HEK293 (cell line): ENCODE measurements around the gene ATOH8.

Experiments
- MEIS1 ChIP-seq: sonication (generic); formaldehyde crosslinking; IDR thresholded peaks from 2 replicates; pipeline ENCODE4 v1.8.1; 2022; ENCODE audit warnings: missing genetic modification reagents, mild to moderate bottlenecking, borderline replicate concordance
- REPIN1 ChIP-seq: fragments of 450-650 bp; formaldehyde crosslinking; IDR thresholded peaks from 2 replicates; pipeline ENCODE4 v1.5.1; 2017; ENCODE audit warnings: missing biosample characterization, missing genetic modification characterization, low read depth
- SCRT1 ChIP-seq: fragments of 450-650 bp; formaldehyde crosslinking; IDR thresholded peaks from 2 replicates; pipeline ENCODE4 v1.5.1; 2016; ENCODE audit warnings: missing biosample characterization, missing genetic modification characterization, borderline replicate concordance
- ZBTB48 ChIP-seq: fragments of 450-650 bp; formaldehyde crosslinking; IDR thresholded peaks from 2 replicates; pipeline ENCODE4 v1.5.1; 2016; ENCODE audit warnings: missing biosample characterization, missing genetic modification characterization
- ZFP69B ChIP-seq: fragments of 450-650 bp; formaldehyde crosslinking; IDR thresholded peaks from 2 replicates; pipeline ENCODE4 v1.5.1; 2016; ENCODE audit warnings: missing biosample characterization, missing genetic modification characterization
- ZNF121 ChIP-seq: fragments of 450-650 bp; formaldehyde crosslinking; IDR thresholded peaks from 2 replicates; pipeline ENCODE4 v1.5.1; 2016; ENCODE audit warnings: missing biosample characterization, missing genetic modification characterization
- ZNF132 ChIP-seq: fragments of 450-650 bp; formaldehyde crosslinking; IDR thresholded peaks from 2 replicates; pipeline ENCODE4 v1.5.1; 2017; ENCODE audit warnings: missing biosample characterization, missing genetic modification characterization, borderline replicate concordance
- ZNF138 ChIP-seq: fragments of 450-650 bp; formaldehyde crosslinking; IDR thresholded peaks from 2 replicates; pipeline ENCODE4 v1.5.1; 2016; ENCODE audit warnings: missing biosample characterization, missing genetic modification characterization, borderline replicate concordance
- ZNF266 ChIP-seq: fragments of 450-650 bp; formaldehyde crosslinking; IDR thresholded peaks from 2 replicates; pipeline ENCODE4 v1.5.1; 2016; ENCODE audit warnings: missing biosample characterization, missing genetic modification characterization, low read depth
- ZNF292 ChIP-seq: fragments of 450-650 bp; formaldehyde crosslinking; IDR thresholded peaks from 2 replicates; pipeline ENCODE4 v1.5.1; 2016; ENCODE audit warnings: low read depth, missing biosample characterization, missing genetic modification characterization, borderline replicate concordance
- ZNF302 ChIP-seq: fragments of 450-650 bp; formaldehyde crosslinking; IDR thresholded peaks from 2 replicates; pipeline ENCODE4 v1.5.1; 2016; ENCODE audit warnings: missing biosample characterization, missing genetic modification characterization, low read depth
- ZNF311 ChIP-seq: fragments of 450-650 bp; formaldehyde crosslinking; IDR thresholded peaks from 2 replicates; pipeline ENCODE4 v1.5.1; 2017; ENCODE audit warnings: missing biosample characterization, missing genetic modification characterization, borderline replicate concordance
- ZNF48 ChIP-seq: fragments of 450-650 bp; formaldehyde crosslinking; IDR thresholded peaks from 2 replicates; pipeline ENCODE4 v1.5.1; 2016; ENCODE audit warnings: missing biosample characterization, missing genetic modification characterization
- ZNF529 ChIP-seq: fragments of 450-650 bp; formaldehyde crosslinking; IDR thresholded peaks from 2 replicates; pipeline ENCODE4 v1.5.1; 2017; ENCODE audit warnings: missing genetic modification characterization, missing biosample characterization; ENCODE audit not compliant: insufficient replicate concordance
- ZNF530 ChIP-seq: fragments of 450-650 bp; formaldehyde crosslinking; IDR thresholded peaks from 2 replicates; pipeline ENCODE4 v1.5.1; 2016; ENCODE audit warnings: low read depth, missing biosample characterization, missing genetic modification characterization
- ZNF548 ChIP-seq: fragments of 450-650 bp; formaldehyde crosslinking; IDR thresholded peaks from 2 replicates; pipeline ENCODE4 v1.5.1; 2016; ENCODE audit warnings: missing biosample characterization, missing genetic modification characterization
- ZNF600 ChIP-seq: fragments of 450-650 bp; formaldehyde crosslinking; IDR thresholded peaks from 2 replicates; pipeline ENCODE4 v1.5.1; 2016; ENCODE audit warnings: missing biosample characterization, missing genetic modification characterization
- ZNF629 ChIP-seq: fragments of 450-650 bp; formaldehyde crosslinking; IDR thresholded peaks from 2 replicates; pipeline ENCODE4 v1.5.1; 2017; ENCODE audit warnings: missing biosample characterization, missing genetic modification characterization
- ZXDB ChIP-seq: fragments of 450-650 bp; formaldehyde crosslinking; IDR thresholded peaks from 2 replicates; pipeline ENCODE4 v1.5.1; 2016; ENCODE audit warnings: missing biosample characterization, missing genetic modification characterization
- TF ChIP-seq, protein P1 (sequence below): fragments of 450-650 bp; formaldehyde crosslinking; IDR thresholded peaks from 2 replicates; pipeline ENCODE4 v1.5.1; 2016; ENCODE audit warnings: missing biosample characterization, missing genetic modification characterization, borderline replicate concordance
- TF ChIP-seq, protein P2 (sequence below): sonication (generic); formaldehyde crosslinking; IDR thresholded peaks from 2 replicates; pipeline ENCODE4 v1.8.1; 2022; ENCODE audit warnings: mild to moderate bottlenecking, moderate library complexity, missing genetic modification reagents
- TF ChIP-seq, protein P3 (sequence below): fragments of 450-650 bp; formaldehyde crosslinking; IDR thresholded peaks from 2 replicates; pipeline ENCODE4 v1.5.1; 2016; ENCODE audit warnings: missing biosample characterization, missing genetic modification characterization
- TF ChIP-seq, protein P4 (sequence below): fragments of 450-650 bp; formaldehyde crosslinking; IDR thresholded peaks from 2 replicates; pipeline ENCODE4 v1.5.1; 2016; ENCODE audit warnings: missing biosample characterization, missing genetic modification characterization
- TF ChIP-seq, protein P5 (sequence below): fragments of 450-650 bp; formaldehyde crosslinking; IDR thresholded peaks from 2 replicates; pipeline ENCODE4 v1.5.1; 2016; ENCODE audit warnings: missing biosample characterization, missing genetic modification characterization
- TF ChIP-seq, protein P6 (sequence below): fragments of 450-650 bp; formaldehyde crosslinking; IDR thresholded peaks from 2 replicates; pipeline ENCODE4 v1.5.1; 2016; ENCODE audit warnings: missing biosample characterization, missing genetic modification characterization, borderline replicate concordance
- TF ChIP-seq, protein P7 (sequence below): fragments of 450-650 bp; formaldehyde crosslinking; IDR thresholded peaks from 2 replicates; pipeline ENCODE4 v1.5.1; 2016; ENCODE audit warnings: missing biosample characterization, missing genetic modification characterization

The ATOH8 gene

DNA sequence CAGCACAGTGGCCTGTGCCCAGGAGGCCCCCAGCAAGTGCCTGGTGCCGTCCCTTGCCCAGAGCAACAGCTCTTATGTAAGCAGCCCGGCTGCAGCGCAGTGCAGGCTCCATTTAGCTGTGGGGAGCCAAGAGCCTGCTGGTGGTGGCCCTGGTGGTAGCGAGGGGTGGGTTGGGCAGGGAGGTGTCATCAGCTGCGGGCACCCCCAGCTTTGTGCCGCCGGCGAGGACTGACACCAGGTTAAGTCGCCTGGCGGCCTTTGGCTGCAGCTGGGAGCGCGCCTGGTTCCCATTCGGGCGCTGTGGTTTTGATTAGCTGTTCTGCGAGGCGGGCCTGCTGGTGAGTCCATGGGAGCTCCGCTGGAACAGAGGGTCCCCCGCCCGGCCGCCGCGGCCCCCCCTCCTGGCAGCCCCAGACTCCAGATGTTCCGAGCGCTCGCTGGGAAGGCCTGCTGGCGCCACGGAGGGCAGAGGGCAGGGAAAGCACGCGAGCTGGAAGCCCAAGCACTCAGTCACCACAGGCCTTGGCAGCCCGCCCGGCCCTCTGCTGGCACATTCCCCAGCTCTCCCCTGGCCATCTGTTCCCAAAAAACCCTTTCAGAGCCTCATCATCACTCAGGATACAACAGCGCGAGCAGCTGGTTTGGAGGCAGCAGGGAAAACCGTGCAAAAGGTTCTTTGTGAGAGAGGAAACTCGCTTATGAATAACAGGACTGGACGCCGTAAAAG lies 18.4 kb downstream of the ATOH8 start (continued):
- TF ChIP-seq, protein P1, sequence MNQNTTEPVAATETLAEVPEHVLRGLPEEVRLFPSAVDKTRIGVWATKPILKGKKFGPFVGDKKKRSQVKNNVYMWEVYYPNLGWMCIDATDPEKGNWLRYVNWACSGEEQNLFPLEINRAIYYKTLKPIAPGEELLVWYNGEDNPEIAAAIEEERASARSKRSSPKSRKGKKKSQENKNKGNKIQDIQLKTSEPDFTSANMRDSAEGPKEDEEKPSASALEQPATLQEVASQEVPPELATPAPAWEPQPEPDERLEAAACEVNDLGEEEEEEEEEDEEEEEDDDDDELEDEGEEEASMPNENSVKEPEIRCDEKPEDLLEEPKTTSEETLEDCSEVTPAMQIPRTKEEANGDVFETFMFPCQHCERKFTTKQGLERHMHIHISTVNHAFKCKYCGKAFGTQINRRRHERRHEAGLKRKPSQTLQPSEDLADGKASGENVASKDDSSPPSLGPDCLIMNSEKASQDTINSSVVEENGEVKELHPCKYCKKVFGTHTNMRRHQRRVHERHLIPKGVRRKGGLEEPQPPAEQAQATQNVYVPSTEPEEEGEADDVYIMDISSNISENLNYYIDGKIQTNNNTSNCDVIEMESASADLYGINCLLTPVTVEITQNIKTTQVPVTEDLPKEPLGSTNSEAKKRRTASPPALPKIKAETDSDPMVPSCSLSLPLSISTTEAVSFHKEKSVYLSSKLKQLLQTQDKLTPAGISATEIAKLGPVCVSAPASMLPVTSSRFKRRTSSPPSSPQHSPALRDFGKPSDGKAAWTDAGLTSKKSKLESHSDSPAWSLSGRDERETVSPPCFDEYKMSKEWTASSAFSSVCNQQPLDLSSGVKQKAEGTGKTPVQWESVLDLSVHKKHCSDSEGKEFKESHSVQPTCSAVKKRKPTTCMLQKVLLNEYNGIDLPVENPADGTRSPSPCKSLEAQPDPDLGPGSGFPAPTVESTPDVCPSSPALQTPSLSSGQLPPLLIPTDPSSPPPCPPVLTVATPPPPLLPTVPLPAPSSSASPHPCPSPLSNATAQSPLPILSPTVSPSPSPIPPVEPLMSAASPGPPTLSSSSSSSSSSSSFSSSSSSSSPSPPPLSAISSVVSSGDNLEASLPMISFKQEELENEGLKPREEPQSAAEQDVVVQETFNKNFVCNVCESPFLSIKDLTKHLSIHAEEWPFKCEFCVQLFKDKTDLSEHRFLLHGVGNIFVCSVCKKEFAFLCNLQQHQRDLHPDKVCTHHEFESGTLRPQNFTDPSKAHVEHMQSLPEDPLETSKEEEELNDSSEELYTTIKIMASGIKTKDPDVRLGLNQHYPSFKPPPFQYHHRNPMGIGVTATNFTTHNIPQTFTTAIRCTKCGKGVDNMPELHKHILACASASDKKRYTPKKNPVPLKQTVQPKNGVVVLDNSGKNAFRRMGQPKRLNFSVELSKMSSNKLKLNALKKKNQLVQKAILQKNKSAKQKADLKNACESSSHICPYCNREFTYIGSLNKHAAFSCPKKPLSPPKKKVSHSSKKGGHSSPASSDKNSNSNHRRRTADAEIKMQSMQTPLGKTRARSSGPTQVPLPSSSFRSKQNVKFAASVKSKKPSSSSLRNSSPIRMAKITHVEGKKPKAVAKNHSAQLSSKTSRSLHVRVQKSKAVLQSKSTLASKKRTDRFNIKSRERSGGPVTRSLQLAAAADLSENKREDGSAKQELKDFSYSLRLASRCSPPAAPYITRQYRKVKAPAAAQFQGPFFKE: no peak
- TF ChIP-seq ZNF138 (tag by site-specific recombination) (no peak), ZNF292 (tag by site-specific recombination) (no peak), SCRT1 (tag by site-specific recombination) (no peak), ZNF530 (tag by site-specific recombination) (no peak), MEIS1 (no peak), ZNF629 (tag by site-specific recombination) (peak; percentile 65), ZNF302 (no peak), ZNF600 (tag by site-specific recombination) (peak; percentile 91), ZNF121 (tag by site-specific recombination) (no peak), ZXDB (tag by site-specific recombination) (peak; percentile 89), ZNF529 (tag by site-specific recombination) (no peak), REPIN1 (tag by site-specific recombination) (no peak), ZNF132 (no peak), ZNF48 (tag by site-specific recombination) (no peak), ZBTB48 (tag by site-specific recombination) (no peak), ZNF311 (tag by site-specific recombination) (no peak), ZNF266 (tag by site-specific recombination) (no peak), ZFP69B (tag by site-specific recombination) (no peak), ZNF548 (no peak)
- TF ChIP-seq, protein P2, sequence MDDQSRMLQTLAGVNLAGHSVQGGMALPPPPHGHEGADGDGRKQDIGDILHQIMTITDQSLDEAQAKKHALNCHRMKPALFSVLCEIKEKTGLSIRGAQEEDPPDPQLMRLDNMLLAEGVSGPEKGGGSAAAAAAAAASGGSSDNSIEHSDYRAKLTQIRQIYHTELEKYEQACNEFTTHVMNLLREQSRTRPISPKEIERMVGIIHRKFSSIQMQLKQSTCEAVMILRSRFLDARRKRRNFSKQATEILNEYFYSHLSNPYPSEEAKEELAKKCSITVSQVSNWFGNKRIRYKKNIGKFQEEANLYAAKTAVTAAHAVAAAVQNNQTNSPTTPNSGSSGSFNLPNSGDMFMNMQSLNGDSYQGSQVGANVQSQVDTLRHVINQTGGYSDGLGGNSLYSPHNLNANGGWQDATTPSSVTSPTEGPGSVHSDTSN (CRISPR knock-in tag): no peak
- TF ChIP-seq, protein P3, sequence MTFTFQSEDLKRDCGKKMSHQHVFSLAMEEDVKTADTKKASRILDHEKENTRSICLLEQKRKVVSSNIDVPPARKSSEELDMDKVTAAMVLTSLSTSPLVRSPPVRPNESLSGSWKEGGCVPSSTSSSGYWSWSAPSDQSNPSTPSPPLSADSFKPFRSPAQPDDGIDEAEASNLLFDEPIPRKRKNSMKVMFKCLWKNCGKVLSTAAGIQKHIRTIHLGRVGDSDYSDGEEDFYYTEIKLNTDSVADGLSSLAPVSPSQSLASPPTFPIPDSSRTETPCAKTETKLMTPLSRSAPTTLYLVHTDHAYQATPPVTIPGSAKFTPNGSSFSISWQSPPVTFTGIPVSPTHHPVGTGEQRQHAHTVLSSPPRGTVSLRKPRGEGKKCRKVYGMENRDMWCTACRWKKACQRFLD (tag by site-specific recombination): no peak
- TF ChIP-seq, protein P4, sequence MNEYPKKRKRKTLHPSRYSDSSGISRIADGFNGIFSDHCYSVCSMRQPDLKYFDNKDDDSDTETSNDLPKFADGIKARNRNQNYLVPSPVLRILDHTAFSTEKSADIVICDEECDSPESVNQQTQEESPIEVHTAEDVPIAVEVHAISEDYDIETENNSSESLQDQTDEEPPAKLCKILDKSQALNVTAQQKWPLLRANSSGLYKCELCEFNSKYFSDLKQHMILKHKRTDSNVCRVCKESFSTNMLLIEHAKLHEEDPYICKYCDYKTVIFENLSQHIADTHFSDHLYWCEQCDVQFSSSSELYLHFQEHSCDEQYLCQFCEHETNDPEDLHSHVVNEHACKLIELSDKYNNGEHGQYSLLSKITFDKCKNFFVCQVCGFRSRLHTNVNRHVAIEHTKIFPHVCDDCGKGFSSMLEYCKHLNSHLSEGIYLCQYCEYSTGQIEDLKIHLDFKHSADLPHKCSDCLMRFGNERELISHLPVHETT (tag by site-specific recombination): no peak
- TF ChIP-seq, protein P5, sequence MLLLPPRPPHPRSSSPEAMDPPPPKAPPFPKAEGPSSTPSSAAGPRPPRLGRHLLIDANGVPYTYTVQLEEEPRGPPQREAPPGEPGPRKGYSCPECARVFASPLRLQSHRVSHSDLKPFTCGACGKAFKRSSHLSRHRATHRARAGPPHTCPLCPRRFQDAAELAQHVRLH (tag by site-specific recombination): no peak
- TF ChIP-seq, protein P6, sequence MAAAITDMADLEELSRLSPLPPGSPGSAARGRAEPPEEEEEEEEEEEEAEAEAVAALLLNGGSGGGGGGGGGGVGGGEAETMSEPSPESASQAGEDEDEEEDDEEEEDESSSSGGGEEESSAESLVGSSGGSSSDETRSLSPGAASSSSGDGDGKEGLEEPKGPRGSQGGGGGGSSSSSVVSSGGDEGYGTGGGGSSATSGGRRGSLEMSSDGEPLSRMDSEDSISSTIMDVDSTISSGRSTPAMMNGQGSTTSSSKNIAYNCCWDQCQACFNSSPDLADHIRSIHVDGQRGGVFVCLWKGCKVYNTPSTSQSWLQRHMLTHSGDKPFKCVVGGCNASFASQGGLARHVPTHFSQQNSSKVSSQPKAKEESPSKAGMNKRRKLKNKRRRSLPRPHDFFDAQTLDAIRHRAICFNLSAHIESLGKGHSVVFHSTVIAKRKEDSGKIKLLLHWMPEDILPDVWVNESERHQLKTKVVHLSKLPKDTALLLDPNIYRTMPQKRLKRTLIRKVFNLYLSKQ (tag by site-specific recombination): no peak
- TF ChIP-seq, protein P7, sequence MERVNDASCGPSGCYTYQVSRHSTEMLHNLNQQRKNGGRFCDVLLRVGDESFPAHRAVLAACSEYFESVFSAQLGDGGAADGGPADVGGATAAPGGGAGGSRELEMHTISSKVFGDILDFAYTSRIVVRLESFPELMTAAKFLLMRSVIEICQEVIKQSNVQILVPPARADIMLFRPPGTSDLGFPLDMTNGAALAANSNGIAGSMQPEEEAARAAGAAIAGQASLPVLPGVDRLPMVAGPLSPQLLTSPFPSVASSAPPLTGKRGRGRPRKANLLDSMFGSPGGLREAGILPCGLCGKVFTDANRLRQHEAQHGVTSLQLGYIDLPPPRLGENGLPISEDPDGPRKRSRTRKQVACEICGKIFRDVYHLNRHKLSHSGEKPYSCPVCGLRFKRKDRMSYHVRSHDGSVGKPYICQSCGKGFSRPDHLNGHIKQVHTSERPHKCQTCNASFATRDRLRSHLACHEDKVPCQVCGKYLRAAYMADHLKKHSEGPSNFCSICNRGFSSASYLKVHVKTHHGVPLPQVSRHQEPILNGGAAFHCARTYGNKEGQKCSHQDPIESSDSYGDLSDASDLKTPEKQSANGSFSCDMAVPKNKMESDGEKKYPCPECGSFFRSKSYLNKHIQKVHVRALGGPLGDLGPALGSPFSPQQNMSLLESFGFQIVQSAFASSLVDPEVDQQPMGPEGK (tag by site-specific recombination): peak; percentile 94
